Eye (tissue), 1 donor: ENCODE data around the gene PTGR2.
"Not testable (repeated sequence)": the region's sequence is repeated elsewhere in the genome, so short reads cannot be mapped to it uniquely, and the experiment has no call there.

Experiments
- DNase-seq: peaks from one replicate; pipeline ENCODE4 v3.0.0-alpha.2; 2015

The PTGR2 gene

GRCh38 chr14:73833530-73834260 is 17.9 kb upstream of the PTGR2 start:
- DNase-seq = peak; percentile 61

- DNase-seq = no peak
These were observed 17.4 kb upstream of the PTGR2 start for GRCh38 chr14:73834261-73834625.

- DNase-seq = not testable (repeated sequence)
These were observed 13.2 kb upstream of the PTGR2 start for GRCh38 chr14:73838293-73839034.

- DNase-seq = no peak
These were observed 9.4 kb upstream of the PTGR2 start for GRCh38 chr14:73842201-73842600.

- no peak for DNase-seq
These were observed 8.8 kb upstream of the PTGR2 start for GRCh38 chr14:73842851-73843250.

DNA sequence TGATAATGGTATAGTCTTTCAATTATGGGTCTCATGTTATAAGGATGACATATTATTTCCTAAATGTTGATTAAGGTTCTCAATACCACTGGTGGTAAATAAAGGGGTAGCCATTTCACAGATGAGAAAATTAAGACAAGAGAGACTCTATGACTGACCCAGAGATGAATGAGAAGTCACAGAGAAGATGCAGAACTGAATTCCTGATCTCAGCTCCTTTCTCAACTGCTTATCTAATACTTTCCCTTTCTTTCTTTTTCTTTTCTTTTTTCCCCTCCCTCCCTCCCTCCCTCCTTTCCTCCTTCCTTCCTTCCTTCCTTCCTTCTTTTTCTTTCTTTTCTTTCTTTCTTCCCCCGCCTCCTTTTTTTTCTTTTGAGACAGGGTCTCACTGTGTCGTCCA is 8.3 kb upstream of the PTGR2 start:
- DNase-seq = no peak

GRCh38 chr14:73846947-73847346 is 4.7 kb upstream of the PTGR2 start:
- no peak for DNase-seq

DNA sequence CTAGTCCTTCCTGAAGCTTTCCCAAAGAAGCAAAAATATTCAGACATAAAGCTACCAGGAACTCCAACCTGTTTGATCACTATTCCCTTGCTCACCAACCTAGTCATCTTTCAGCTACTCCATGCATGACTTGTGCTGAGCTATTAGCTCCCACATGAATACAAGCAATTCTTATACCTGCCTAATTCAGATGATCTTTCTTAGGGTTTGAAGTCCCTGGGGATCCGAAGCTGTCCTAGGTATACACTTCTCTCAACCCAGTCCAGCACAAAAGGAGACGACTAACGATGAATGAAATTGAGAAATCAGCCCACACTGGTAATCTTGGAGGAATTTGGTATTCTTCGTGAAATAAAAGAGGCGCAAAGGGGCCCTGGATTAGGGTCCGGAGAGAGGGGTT is 631 bp upstream of the PTGR2 start:
- DNase-seq = peak; percentile 57

DNA sequence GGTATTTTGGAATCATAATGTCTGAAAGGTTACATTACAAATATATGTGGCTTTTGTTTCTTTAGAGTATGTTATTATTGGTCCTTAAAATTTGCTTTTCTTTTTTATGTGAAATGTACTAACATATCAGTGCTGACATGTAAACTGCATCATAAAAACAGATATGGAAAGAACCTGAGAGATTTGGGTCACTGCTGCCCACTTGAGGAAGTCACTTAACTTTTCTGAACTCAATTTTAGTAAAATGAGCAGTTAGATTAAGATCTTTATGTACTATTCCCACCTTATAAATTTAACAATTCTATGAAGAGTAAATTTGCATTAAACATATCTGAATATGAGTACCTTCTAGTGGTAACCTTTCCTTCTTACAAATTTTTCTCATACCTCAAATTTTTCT is 7.5 kb downstream of the PTGR2 start:
- no peak for DNase-seq

GRCh38 chr14:73861073-73861472 is 9.4 kb downstream of the PTGR2 start:
- no peak for DNase-seq

GRCh38 chr14:73862480-73862879 is 10.8 kb downstream of the PTGR2 start:
- no peak for DNase-seq

DNA sequence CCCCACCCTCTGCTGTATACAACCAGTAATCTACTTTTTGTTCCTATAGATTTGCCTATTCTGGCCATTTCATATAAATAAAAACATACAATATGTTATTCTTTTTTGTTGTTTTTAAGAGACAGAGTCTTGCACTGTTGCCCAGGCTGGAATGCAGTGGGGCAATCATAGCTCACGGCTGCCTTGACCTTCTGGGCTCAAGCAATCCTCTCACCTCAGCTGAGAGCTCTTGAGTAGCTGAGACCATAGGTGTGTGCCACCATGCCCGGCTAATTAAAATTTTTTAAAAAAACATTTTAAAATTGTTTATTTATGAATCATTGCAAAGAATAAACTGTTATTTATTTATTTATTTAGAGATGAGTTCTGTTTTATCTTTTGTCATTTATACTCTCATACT is 11.6 kb downstream of the PTGR2 start:
- no peak for DNase-seq

- DNase-seq = no peak
These were observed 14.0 kb downstream of the PTGR2 start for GRCh38 chr14:73865534-73866113.

DNA sequence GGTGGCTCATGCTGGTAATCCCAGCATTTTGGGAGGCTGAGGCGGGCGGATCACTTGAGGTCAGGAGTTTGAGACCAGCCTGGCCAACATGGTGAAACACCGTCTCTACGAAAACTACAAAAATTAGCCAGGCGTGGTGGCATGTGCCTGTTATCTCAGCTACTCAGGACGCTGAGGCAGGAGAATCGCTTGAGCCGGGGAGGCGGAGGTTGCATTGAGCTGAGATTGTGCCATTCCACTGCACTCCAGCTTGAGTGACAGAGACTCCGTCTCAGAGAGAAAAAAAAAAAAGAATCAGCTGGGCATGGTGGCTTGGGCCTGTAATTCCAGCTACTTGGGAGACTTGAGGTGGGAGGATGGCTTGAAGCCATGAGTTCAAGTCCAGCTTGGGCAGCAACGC is 18.1 kb downstream of the PTGR2 start:
- DNase-seq = not testable (repeated sequence)

DNA sequence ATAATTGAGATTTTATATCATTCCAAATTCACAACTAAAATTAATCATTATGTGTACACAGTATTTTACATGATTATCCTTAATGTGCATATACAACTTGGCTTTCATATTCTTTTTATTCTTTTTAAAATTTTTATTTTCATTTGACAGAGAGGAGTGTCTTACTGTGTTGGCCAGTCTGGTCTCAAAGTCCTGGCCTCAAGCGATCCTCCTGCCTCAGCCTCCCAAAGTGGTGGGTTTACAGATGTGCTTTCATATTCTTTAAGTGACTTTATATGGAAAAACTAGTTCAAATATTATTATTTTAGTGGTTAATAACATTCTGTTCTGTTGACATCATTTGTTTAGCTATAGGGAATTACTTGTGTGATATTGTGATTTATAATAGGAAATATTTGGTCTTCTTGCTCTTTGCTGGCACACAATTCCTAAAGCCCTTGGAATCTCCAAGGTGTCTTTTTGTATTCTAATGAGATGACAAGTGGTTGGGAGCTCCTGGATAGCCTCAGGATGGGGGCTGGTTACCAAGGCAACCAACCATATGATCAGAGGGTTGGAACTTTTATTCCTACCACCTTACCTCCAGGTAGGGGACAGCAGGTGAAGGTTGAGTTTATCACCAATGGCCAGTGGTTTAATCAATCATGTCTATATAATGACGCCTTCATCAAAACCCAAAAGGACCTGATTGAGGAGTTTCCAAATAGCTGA is 19.0 kb downstream of the PTGR2 start:
- no peak for DNase-seq

DNA sequence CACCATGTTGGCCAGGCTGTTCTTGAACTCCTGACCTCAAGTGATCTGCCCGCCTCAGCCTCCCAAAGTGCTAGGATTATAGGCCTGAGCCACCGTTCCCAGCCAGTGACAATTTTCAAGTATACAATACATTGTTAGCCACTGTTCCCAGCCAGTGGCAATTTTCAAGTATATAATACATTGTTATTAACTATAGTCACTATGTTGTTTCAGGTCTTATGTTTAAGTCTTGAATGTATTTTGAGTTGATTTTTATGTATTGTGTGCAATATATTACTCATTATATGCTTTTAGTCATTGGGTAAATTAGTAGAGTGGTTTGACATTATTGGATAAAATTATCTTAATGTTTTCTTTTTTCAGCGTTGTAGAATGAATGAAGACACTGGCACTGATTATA is 22.0 kb downstream of the PTGR2 start:
- DNase-seq = no peak

GRCh38 chr14:73877790-73878189 is 26.2 kb downstream of the PTGR2 start:
- DNase-seq = no peak

DNA sequence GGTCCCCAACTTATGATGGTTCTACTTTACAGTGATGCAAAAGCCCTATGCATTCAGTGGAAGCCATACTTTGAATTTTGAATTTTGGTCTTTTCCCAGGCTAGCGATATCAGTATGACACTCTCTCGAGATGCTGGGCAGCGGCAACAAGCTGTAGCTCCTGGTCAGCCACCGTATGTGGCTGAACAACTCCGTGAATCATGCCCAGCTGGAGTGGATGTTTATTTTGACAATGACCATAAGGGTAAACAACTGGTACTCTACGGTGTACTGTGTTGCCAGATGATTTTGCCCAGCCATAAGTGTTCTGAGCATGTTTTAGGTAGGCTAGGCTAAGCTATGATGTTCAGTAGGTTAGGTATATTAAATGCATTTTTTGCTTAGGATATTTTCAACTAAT is 26.8 kb downstream of the PTGR2 start:
- DNase-seq = no peak

GRCh38 chr14:73879027-73879426 is 27.4 kb downstream of the PTGR2 start:
- DNase-seq = no peak

DNA sequence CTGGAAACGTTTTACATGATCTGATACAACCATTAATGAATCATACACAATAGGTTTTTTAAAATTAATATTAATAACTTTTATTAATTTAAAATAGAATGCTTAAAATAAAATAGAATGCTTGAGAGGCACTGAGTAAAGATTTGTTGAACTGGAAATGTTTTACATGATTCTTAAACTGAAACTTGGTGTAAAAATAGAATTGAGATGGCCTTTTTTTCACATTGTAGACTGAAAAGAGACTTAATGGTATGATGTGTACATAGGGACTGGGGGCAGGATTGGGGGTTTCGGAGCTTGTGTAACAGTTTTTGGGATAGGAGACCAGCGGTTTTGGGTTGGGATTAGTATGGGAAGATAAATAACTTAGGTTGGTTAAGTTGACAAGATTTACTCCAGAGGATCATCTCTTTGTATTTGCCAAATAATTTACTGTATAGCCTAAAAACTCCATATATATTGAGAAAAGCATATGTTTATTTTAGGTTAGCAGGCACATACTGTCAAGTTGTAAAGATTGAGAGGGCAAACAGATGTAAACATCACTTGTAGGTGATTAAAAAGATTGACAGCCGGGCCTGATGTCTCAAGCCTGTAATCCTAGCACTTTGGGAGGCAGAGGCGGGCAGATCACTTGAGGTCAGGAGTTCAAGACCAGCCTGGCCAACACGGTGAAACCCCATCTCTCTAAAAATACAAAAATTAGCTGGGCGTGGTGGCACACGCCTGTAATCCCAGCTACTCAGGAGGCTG is 33.0 kb downstream of the PTGR2 start:
- no peak for DNase-seq

DNA sequence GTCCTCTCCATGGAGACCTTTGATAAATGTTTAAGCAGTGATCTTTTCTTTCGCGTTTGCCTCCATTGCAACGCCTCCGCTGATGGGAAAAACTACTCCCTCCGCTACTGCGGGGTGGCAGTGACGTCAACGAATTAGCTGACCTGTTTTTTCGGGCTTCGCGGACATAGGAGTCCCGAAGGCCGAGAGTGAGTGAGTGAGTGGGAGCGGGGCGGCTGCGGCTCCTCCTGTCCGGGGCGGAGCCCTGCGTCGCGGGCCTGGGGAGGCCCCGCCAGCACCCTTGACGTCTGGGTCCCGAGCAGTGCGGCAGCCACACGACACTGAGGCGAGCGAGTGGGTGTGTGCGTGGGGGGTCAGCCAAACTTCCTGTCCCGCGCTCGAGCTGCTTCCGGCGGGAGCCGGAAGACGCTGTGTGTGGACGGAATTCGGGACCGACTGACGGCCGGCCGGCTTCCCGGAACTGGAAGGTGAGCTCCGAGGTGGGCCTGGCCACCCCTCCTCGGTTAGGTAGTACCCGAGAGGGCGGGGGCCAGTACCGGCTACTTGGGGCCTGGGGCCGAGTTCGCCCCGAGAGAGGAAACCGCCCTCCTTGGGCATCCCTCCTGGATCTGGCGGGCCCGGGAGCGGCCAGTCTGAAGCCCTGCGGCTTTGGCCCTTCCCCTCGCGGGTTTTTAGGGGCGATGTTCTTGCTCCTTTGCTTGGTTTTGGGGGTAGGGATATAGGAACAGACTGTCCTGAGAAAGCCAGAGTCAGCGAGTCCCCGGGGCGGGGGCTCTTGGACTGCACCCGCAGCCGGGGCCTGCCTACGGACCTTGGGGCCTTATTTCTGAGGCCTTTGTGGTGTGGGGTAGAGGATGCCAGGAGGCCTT is 35.1 kb downstream of the PTGR2 start, which contains the start of gene ZNF410:
TSS of gene ZNF410 (plus strand) at position 411 of the 869 bp plus-strand sequence. CDS start 5,317 bp downstream, outside the sequence.
- peak; percentile 95 for DNase-seq

DNA sequence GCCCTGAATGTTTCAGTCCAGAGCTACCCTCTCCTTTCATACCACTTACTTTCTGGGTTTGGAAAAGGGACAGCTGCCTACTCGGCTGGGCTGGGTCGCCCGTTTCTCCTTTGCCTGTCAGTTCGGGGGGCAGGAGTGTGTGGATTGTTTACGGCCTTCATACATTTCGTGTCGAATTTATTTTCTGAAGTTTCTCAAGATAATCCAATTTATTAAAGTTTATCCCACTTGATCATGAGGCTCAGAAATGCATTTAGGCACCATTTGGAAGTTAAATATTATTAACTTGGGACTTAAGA is 35.6 kb downstream of the PTGR2 start:
- no peak for DNase-seq
